Measurements from ENCODE around the gene TEX9.
"Not testable (repeated sequence)": the region's sequence is repeated elsewhere in the genome, so short reads cannot be mapped to it uniquely, and the experiment has no call there.

TEX9 gene

DNA sequence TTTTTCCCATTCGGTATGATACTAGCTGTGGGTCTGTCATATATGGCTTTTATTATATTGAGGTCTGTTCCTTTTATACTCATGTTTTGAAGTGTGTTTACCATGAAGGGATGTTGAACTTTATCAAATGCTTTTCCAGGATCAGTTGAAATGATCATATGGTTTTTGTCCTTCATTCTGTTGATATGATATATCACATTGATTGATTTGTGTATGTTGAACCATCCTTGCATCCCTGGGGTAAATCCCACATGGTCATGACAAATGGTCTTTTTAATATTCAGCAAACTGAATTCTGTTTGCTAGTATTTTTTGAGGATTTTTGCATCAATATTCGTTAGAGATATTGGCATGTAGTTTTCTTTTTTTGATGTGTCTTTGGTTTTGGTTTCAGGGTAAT, 12.6 kb downstream of the TEX9 start:
- not testable (repeated sequence) for H4K91ac ChIP-seq (ENCODE audit: low read length); H3K4me2 ChIP-seq (ENCODE audit: low read length, poor library complexity, severe bottlenecking); H3K27ac ChIP-seq (ENCODE audit: low read length, poor library complexity, severe bottlenecking); H3K23ac ChIP-seq (ENCODE audit: low read length in 2 of 2); H4K8ac ChIP-seq (ENCODE audit: low read length); H2BK15ac ChIP-seq (ENCODE audit: low read depth, poor library complexity, severe bottlenecking); H3K4ac ChIP-seq (ENCODE audit: low read depth in 1 of 2, low read length in 2 of 2); H3K14ac ChIP-seq (ENCODE audit: low read length in 2 of 2); H3K18ac ChIP-seq (ENCODE audit: low read depth in 1 of 2, low read length in 2 of 2); H2AK5ac ChIP-seq (ENCODE audit: low read length, severe bottlenecking); H2BK120ac ChIP-seq (ENCODE audit: low read depth, low read length); H3K9ac ChIP-seq (ENCODE audit: low read length); H2BK12ac ChIP-seq (ENCODE audit: low read length in 2 of 2); H3K27me3 ChIP-seq (ENCODE audit: control insufficient read depth in 1 of 2, insufficient read depth in 1 of 2, low read length in 2 of 2); H2AFZ ChIP-seq (ENCODE audit: low read depth, low read length); H3K4me1 ChIP-seq (ENCODE audit: control insufficient read depth, insufficient read depth, low read depth, low read length); H2BK5ac ChIP-seq (ENCODE audit: low read depth, low read length, poor library complexity, severe bottlenecking); H3K79me1 ChIP-seq (replicated peaks; ENCODE audit: low read length, poor library complexity, severe bottlenecking); H3K36me3 ChIP-seq (ENCODE audit: control insufficient read depth in 1 of 2, insufficient read depth in 2 of 2, low read depth in 1 of 2, low read length in 2 of 2); H3K4me3 ChIP-seq (ENCODE audit: insufficient read depth in 1 of 2, low read depth in 1 of 2, low read length in 2 of 2); DNase-seq
- 91% methylated on average over 2 of the region's 2 CpGs for WGBS
- H3K9me3 ChIP-seq (ENCODE audit: control insufficient read depth, low read length) = peaks cover 28% of the 10 kb centered on the region

DNA sequence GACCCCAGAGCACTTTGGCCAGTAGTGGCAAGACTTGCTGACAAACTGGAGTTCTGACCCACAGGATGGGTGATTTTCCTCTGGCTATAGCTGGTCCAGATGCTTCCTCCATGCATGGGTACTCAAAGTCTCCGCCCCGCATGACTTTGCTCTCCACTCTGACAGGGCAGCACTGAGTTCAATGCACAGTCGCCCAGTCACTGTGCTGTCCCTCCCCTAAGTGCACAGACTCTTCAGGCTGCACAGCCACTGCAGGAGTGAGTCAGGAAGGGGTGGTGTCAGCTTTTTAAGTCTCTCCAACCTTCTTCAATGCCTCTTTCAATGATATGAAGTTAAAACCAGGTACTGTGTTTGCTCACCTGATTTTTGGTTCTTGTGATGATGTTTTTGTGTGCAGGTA, 17.8 kb downstream of the TEX9 start:
- no peak overlapping the region for H4K8ac ChIP-seq (ENCODE audit: low read length)
- no peak overlapping the region for H3K18ac ChIP-seq (ENCODE audit: low read depth in 1 of 2, low read length in 2 of 2)
- WGBS = 93% methylated on average over 3 of the region's 3 CpGs
- H3K9ac ChIP-seq (ENCODE audit: low read length) = no peak overlapping the region
- H3K4me1 ChIP-seq (ENCODE audit: control insufficient read depth, insufficient read depth, low read depth, low read length) = no peaks in the 10 kb centered on the region
- H2AK5ac ChIP-seq (ENCODE audit: low read length, severe bottlenecking) = no peak overlapping the region
- no peak overlapping the region for H3K4me2 ChIP-seq (ENCODE audit: low read length, poor library complexity, severe bottlenecking)
- no peak for DNase-seq
- H3K79me1 ChIP-seq (replicated peaks; ENCODE audit: low read length, poor library complexity, severe bottlenecking) = peaks cover 2% of the 10 kb centered on the region
- no peak overlapping the region for H3K4ac ChIP-seq (ENCODE audit: low read depth in 1 of 2, low read length in 2 of 2)
- H2BK120ac ChIP-seq (ENCODE audit: low read depth, low read length) = no peak overlapping the region
- H3K14ac ChIP-seq (ENCODE audit: low read length in 2 of 2) = no peak overlapping the region
- H3K9me3 ChIP-seq (ENCODE audit: control insufficient read depth, low read length) = peaks cover 24% of the 10 kb centered on the region
- H3K27me3 ChIP-seq (ENCODE audit: control insufficient read depth in 1 of 2, insufficient read depth in 1 of 2, low read length in 2 of 2) = no peaks in the 10 kb centered on the region
- H3K4me3 ChIP-seq (ENCODE audit: insufficient read depth in 1 of 2, low read depth in 1 of 2, low read length in 2 of 2) = no peak overlapping the region
- no peak overlapping the region for H2BK15ac ChIP-seq (ENCODE audit: low read depth, poor library complexity, severe bottlenecking)
- no peak overlapping the region for H2BK12ac ChIP-seq (ENCODE audit: low read length in 2 of 2)
- H3K27ac ChIP-seq (ENCODE audit: low read length, poor library complexity, severe bottlenecking) = no peak overlapping the region
- H2BK5ac ChIP-seq (ENCODE audit: low read depth, low read length, poor library complexity, severe bottlenecking) = no peak overlapping the region
- no peak overlapping the region for H2AFZ ChIP-seq (ENCODE audit: low read depth, low read length)
- no peak overlapping the region for H3K23ac ChIP-seq (ENCODE audit: low read length in 2 of 2)
- no peaks in the 10 kb centered on the region for H3K36me3 ChIP-seq (ENCODE audit: control insufficient read depth in 1 of 2, insufficient read depth in 2 of 2, low read depth in 1 of 2, low read length in 2 of 2)
- H4K91ac ChIP-seq (ENCODE audit: low read length) = no peak overlapping the region

DNA sequence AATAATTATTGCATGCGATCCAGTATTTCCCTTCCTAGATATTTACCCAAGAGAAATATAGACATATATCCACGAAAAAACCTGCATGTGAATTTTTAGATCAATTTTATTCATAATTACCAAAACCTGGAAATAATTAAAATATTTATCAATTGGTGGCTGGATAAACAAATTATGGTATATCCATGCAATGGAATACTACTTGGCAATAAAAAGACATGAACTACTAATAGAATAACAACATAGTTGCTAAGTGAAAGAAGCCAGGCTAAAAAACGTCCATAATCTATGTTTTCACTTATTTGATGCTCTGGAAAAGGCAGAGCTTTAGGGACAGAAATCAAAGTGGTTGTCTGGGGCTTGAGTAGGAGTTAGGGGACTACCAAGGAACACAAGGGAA, 20.7 kb downstream of the TEX9 start:
- no peak overlapping the region for H2BK12ac ChIP-seq (ENCODE audit: low read length in 2 of 2)
- no peak overlapping the region for H3K4ac ChIP-seq (ENCODE audit: low read depth in 1 of 2, low read length in 2 of 2)
- no peak overlapping the region for H2AFZ ChIP-seq (ENCODE audit: low read depth, low read length)
- 92% methylated on average over 2 of the region's 3 CpGs for WGBS
- no peak overlapping the region for H3K23ac ChIP-seq (ENCODE audit: low read length in 2 of 2)
- H3K36me3 ChIP-seq (ENCODE audit: control insufficient read depth in 1 of 2, insufficient read depth in 2 of 2, low read depth in 1 of 2, low read length in 2 of 2) = no peaks in the 10 kb centered on the region
- H2BK15ac ChIP-seq (ENCODE audit: low read depth, poor library complexity, severe bottlenecking) = no peak overlapping the region
- H4K8ac ChIP-seq (ENCODE audit: low read length) = no peak overlapping the region
- peaks cover 2% of the 10 kb centered on the region for H3K79me1 ChIP-seq (replicated peaks; ENCODE audit: low read length, poor library complexity, severe bottlenecking)
- H3K27ac ChIP-seq (ENCODE audit: low read length, poor library complexity, severe bottlenecking) = no peak overlapping the region
- no peak overlapping the region for H3K4me3 ChIP-seq (ENCODE audit: insufficient read depth in 1 of 2, low read depth in 1 of 2, low read length in 2 of 2)
- no peak overlapping the region for H3K18ac ChIP-seq (ENCODE audit: low read depth in 1 of 2, low read length in 2 of 2)
- no peak for DNase-seq
- peaks cover 5% of the 10 kb centered on the region for H3K9me3 ChIP-seq (ENCODE audit: control insufficient read depth, low read length)
- no peak overlapping the region for H2AK5ac ChIP-seq (ENCODE audit: low read length, severe bottlenecking)
- no peak overlapping the region for H4K91ac ChIP-seq (ENCODE audit: low read length)
- no peaks in the 10 kb centered on the region for H3K4me1 ChIP-seq (ENCODE audit: control insufficient read depth, insufficient read depth, low read depth, low read length)
- H3K4me2 ChIP-seq (ENCODE audit: low read length, poor library complexity, severe bottlenecking) = no peak overlapping the region
- H3K27me3 ChIP-seq (ENCODE audit: control insufficient read depth in 1 of 2, insufficient read depth in 1 of 2, low read length in 2 of 2) = no peaks in the 10 kb centered on the region
- H3K14ac ChIP-seq (ENCODE audit: low read length in 2 of 2) = no peak overlapping the region
- H2BK120ac ChIP-seq (ENCODE audit: low read depth, low read length) = no peak overlapping the region
- no peak overlapping the region for H2BK5ac ChIP-seq (ENCODE audit: low read depth, low read length, poor library complexity, severe bottlenecking)
- H3K9ac ChIP-seq (ENCODE audit: low read length) = no peak overlapping the region

DNA sequence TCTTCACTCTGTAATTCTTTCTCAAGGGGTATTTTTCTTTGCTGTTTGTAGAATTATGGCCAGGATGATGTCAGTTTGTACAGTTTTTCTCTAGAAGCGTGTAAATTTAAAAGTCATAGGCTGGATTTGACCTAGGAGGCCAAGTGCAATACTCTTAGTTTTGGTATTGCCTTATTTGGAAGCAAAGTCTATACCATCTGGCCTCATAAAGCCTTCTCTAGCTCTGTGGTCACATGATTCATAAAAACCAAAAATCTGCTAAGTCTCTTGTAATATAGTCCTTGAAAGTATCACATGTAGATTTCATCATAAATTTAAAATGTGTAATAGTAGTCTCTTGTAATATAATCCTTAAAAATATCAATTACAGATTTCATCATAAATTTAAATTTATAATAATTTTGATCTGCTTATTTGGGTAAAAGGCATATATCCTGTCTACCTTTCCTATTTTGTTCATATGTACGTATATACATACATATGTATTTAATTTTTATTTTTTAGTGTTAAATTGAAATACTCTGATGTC, 25.6 kb downstream of the TEX9 start:
- Histone ChIP-seq H2BK15ac (ENCODE audit: low read depth, poor library complexity, severe bottlenecking) (no peak overlapping the region), H4K91ac (ENCODE audit: low read length) (no peak overlapping the region), H3K9me3 (ENCODE audit: control insufficient read depth, low read length) (no peaks in the 10 kb centered on the region), H3K36me3 (ENCODE audit: control insufficient read depth in 1 of 2, insufficient read depth in 2 of 2, low read depth in 1 of 2, low read length in 2 of 2) (no peaks in the 10 kb centered on the region), H3K4ac (ENCODE audit: low read depth in 1 of 2, low read length in 2 of 2) (no peak overlapping the region), H3K79me1 (replicated peaks; ENCODE audit: low read length, poor library complexity, severe bottlenecking) (no peaks in the 10 kb centered on the region), H3K4me1 (ENCODE audit: control insufficient read depth, insufficient read depth, low read depth, low read length) (no peaks in the 10 kb centered on the region), H3K23ac (ENCODE audit: low read length in 2 of 2) (no peak overlapping the region), H2AK5ac (ENCODE audit: low read length, severe bottlenecking) (no peak overlapping the region), H3K27ac (ENCODE audit: low read length, poor library complexity, severe bottlenecking) (no peak overlapping the region), H2BK12ac (ENCODE audit: low read length in 2 of 2) (no peak overlapping the region), H2AFZ (ENCODE audit: low read depth, low read length) (no peak overlapping the region), H2BK5ac (ENCODE audit: low read depth, low read length, poor library complexity, severe bottlenecking) (no peak overlapping the region), H3K4me3 (ENCODE audit: insufficient read depth in 1 of 2, low read depth in 1 of 2, low read length in 2 of 2) (no peak overlapping the region), H3K14ac (ENCODE audit: low read length in 2 of 2) (no peak overlapping the region), H3K18ac (ENCODE audit: low read depth in 1 of 2, low read length in 2 of 2) (no peak overlapping the region), H3K27me3 (ENCODE audit: control insufficient read depth in 1 of 2, insufficient read depth in 1 of 2, low read length in 2 of 2) (no peaks in the 10 kb centered on the region), H3K9ac (ENCODE audit: low read length) (no peak overlapping the region), H3K4me2 (ENCODE audit: low read length, poor library complexity, severe bottlenecking) (no peak overlapping the region), H2BK120ac (ENCODE audit: low read depth, low read length) (no peak overlapping the region), H4K8ac (ENCODE audit: low read length) (no peak overlapping the region)
- no peak for DNase-seq
- WGBS = 86% methylated on average over 1 of the region's 2 CpGs
